Left kidney (tissue), 2 donors: Measurements from ENCODE around the gene MRPL41. TPM values are rescaled to one million over a fixed set of nuclear protein-coding genes. Genes with fewer than 3 reads are reported as not detected.
A peak's percentile ranks its signal among the peaks of the same experiment; 100 is the strongest.
"Not testable (repeated sequence)": the region's sequence is repeated elsewhere in the genome, so short reads cannot be mapped to it uniquely, and the experiment has no call there.

Experiments
- DNase-seq: peaks from one replicate; pipeline ENCODE4 v3.0.0-alpha.2; 2013
- polyA plus RNA-seq: library from polyadenylated mRNA; unstranded; fragments of 120-200 nt; gene quantifications from one replicate; pipeline ENCODE4 v1.2.1, GENCODE V29; 2013; ENCODE audit not compliant: insufficient read length

The MRPL41 gene
- polyA plus RNA-seq, 1 donor: 11.7 TPM

DNA sequence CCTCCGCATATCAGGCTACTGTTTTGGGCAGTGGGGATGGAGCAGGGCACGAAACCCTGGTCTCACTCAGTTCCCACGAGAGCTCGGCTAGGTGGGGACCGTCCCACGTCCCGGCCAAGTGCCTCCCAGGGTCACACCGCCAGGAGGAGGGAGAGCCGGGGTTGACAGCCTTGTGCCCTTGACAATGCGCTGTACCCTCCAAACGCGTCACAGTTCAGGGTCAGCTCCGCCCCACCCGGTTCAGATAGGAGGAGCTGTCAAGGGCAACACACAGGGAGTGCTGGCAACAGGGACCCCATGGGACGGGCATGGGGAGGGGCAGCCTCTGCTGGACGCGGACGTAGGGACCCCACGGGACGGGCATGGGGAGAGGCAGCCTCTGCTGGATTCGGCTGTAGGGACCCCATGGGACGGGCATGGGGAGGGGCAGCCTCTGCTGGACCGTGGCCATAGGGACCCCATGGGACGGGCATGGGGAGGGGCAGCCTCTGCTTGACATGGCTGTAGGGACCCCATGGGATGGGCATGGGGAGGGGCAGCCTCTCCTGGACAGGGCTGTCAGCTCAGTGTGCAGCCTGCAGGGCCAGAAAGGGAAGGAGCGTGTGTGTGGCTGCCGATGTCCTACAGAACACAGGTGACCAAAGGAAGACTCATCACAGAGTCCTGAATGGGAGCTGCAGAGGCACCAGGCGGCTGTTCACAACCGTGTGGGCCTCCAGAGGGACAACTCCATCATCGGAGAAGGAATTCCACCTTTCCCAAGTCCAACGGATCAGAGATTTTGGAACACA is 30.9 kb upstream of the MRPL41 start:
- DNase-seq: no peak

DNA sequence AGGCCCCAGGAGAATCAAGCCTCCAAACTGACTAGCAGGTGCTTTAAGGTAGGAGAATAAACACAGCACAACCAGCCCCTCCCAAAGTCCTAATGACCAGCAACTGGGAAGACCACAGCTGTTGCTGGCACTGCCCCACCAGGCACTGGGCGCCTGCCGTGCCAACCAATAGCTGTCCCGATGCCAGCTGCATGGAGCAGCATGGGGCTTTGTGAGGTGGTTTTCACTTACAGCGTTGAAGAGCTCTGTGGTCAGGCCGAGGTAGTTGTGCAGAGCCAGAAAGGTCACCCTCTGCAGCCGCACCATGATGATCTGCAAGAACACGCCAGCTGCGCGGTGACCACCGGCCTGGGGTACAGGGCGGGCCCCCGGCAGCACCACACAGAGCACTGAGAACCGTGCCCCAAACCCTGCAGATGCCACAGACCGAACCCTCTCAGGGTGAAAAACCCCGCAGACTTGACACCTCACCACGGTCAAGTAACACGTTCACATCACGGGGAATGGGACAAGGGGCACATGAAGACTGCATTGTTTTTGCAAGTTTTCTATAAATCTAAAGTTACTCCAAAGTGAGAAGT is 30.2 kb upstream of the MRPL41 start:
- no peak for DNase-seq

DNA sequence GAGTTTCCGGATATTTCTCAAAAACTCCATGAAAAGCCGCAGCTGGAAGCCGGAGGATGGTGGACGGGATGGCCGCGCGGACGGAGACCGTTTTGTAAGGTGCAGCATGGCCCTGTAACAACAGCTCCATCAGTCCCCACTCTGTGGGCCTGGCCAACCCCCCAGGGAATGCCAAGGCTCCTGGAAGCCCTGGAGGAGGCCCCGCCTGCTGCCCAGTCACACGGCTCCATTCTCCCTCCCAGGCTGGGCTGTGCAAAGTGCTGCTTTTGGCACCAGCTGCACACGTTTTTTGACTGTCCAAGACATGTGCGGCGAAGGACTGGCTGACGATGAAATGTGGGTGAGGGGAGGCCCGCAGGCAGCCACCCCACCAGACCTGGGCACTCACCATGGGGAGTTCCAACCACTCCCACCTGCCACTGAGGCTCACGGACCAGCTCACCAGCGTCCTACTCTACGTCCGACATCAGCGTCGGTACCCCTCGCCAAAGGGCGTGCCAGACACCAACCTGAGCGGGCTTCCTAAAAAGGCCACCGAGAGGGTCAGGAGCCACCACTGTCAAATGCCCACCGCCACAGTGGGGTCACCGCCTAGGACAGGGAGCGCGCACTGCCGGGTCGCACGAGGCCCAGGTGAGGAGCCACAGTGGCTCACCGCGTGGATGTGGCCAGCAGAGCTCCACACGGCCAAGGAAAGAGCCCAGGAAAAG is 28.8 kb upstream of the MRPL41 start:
- DNase-seq: no peak

DNA sequence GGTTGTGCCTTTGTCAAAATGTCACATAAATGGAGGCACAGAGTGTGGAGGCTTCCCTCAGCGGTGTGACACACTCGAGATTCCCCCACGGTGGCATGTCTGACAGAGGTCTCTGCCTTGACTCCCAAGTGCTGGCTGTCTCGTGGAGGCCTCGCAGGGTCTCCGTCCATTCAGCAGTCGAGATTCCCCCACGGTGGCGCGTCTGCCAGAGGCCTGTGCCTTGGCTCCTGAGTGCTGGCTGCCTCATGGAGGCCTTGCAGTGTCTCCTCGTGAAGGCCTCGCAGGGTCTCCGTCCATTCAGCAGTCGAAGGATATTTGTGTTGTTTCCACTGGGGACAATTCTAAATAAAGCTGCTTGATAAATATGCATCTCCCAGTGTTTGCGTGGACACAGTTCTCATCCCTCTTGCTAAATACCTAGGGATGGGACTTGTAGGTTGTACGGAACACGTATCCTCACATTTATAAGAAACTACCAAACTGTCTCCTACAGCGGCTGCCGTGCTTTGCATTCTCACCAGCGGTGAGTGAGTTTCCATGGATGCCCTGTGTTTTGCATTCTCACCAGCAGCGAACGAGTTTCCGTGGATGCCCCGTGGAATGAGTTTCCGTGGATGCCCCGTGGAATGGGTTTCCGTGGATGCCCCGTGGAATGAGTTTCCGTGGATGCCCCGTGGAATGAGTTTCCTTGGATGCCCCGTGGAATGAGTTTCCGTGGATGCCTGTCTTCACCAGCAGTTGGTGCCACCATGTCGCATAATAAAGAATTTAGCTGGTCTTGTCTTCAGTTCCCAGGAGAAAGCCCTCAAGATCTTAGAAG is 27.3 kb upstream of the MRPL41 start:
- no peak for DNase-seq

DNA sequence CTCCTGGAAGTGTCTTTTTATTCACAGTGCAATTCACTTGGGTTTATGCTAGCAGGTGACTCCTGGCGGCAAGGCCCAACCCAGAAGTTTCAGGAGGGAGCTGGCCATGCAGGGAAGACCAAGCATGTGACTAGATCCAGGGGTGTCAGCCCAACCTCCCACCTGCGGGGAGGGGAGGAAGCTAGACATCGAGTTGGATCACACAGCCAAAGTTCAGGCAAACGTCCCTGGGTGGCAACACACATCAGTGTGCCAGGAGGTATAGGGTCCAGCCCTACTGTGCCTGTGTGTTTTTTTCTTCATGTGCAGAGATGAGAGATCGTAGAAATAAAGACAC is 26.7 kb upstream of the MRPL41 start:
- DNase-seq: no peak

DNA sequence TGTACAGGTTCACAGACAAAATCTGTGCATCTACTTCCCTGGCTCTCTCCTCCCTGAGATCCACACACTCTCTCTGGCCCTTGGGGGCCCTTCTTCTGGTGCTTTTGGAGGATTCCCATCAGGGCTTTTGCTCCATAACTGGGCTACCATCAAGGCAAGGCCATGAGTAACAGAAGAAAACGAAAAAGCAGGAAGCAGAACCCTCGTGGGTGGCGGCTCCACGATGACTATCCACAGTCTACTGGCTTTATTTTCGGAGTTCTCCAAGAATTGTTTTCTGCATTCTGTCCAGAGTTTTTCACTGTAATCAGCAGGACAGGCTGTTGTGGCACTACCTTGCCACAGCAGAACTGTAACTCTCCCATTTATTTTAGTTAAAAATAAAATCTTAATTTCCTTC is 21.3 kb upstream of the MRPL41 start:
- no peak for DNase-seq

DNA sequence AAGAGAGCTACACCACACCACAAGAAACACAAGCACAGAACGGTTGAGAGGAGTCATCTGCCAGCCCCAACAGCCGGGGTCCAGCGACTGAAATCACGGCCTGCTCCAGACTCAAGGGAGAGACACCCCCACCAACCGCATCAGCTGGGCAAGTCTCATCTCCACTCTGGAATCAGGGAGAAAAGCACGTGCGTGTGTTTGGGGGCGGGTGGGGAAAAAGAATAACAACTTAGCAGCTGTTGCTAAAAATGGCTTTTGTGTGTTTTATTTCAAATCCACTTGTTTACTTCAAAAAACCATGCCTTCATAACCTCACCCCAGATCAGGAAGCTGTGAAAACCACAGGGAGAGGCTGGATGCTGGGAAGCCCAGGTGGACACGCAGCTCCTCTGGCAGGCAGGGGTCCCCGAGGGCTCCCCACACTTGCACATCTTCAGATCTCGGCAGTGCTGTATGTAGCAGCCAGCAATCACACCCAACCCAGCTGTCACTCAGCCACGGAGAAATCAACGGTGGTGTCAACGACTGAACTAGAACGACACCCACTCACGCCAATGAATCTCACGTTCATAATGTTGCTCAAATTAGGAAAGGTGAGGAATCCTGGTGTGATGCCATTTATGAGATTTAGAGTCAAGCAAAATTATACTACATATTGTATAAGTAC is 20.4 kb upstream of the MRPL41 start:
- DNase-seq: no peak

DNA sequence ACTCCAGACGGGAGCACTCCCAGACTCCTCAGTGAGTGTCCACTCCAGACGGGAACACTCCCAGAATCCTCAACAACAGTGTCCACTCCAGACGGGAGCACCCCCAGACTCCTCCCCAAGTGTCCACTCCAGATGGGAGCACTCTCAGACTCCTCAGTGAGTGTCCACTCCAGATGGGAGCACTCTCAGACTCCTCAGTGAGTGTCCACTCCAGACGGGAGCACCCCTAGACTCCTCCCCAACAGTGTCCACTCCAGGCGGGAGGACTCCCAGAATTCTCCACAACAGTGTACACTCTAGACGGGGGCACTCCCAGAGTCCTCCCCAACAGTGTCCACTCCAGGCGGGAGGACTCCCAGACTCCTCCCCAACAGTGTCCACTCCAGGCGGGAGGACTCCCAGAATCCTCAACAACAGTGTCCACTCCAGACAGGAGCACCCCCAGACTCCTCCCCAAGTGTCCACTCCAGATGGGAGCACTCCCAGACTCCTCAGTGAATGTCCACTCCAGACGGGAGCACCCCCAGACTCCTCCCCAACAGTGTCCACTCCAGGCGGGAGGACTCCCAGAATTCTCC is 18.7 kb upstream of the MRPL41 start:
- DNase-seq: not testable (repeated sequence)

DNA sequence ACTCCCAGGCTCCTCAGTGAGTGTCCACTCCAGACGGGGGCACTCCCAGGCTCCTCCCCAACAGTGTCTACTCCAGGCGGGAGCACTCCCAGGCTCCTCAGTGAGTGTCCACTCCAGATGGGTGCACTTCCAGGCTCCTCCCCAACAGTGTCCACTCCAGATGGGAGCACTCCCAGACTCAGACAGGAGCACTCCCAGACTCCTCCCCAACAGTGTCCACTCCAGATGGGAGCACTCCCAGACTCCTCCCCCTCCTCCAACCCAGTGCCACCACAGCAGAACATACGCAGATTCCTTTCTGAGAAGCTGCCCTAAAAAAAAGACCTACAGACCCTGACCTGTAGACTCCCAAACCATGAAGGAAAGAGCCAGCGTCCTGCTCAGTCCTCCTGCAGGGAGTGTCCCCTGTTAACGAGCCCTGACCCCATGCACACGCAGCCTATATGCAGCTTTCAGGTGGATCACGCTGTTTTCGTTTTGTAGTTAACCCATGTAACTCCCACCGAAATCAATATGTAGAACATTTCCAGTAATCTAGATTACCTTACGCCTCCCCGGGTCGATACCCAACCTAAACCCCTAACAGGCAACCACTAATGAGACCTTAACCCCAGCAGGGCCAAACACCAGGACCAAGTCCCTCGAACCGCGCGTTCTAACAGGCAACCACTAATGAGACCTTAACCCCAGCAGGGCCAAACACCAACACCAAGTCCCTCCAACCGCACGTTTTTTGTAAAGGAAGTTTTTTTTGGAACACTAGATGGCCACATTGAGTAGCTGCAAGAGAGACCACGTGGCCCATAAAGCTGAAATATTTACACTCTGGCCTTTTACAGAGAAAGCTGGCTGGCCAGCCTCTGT is 17.2 kb upstream of the MRPL41 start:
- peak; percentile 76 for DNase-seq

DNA sequence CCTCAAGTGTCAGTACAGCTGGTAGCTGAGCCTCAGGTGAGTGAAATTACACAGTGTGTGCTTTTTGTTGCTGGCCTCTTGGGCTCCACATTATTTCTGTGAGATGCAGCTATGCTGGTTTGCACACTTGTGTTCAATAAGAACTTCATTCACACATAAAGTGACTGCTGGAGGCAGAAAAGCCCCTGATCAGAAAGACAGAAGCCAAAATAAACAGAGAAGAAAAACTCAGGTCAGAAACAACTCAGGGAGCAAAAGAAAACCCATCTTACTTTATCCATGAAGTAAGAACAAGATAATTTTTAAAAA is 16.6 kb upstream of the MRPL41 start:
- DNase-seq: no peak

DNA sequence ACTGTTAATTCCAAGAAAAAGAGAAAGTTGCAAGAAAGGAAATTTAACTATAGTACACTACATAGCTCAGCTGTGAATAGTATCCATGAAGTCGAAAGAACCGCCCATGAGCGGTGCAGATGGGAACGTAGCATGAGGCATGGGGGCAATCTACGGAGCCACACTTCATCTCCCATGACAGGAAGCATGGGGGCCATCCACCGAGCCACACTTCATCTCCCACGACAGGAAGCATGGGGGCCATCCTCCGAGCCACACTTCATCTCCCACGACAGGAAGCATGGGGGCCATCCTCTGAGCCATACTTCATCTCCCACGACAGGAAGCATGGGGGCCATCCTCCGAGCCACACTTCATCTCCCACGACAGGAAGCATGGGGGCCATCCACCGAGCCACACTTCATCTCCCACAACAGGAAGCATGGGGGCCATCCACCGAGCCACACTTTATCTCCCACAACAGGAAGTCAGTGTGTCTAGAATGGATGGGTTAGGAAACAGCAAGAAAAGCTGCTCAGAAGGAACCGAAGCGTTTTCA is 15.0 kb upstream of the MRPL41 start:
- DNase-seq: not testable (repeated sequence)

DNA sequence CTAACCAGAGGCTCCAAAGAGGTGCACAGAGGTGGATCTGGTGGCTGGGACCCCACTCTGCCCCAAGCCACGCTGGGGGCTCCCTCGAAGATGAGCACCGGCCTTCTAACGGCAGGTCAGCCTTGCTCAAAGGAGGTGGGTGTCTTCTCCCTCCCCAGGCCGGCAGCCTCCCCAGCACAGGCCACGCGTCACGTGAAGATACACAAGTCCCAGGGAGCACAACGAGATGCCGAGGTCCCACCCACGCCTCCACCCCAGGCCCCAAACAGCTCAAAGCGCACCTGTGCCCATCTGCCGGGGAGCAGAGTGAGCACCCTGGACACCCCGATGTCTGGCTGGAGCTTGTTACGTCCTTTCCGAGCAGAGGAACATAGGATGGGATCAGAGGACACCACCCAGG is 13.6 kb upstream of the MRPL41 start:
- DNase-seq: no peak

DNA sequence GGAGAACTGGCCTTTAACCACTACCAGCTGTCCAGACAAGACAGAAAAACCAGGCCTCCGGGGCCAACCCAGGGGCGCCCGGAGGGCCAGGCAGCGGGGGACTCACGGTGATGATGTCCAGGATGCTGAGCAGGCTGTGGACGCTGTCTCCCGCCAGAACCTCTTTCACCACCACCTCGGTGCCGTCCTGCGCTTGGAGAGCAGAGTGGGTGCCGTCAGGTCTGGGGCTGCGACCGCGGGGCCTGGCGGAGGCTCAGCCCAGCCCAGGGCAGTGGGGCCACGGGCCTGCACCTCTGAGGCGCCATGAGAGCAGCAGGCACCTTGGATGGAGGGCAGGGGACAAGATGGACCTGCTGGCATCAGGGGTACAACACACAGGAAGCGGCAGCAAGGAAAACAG is 11.1 kb upstream of the MRPL41 start:
- DNase-seq: no peak

DNA sequence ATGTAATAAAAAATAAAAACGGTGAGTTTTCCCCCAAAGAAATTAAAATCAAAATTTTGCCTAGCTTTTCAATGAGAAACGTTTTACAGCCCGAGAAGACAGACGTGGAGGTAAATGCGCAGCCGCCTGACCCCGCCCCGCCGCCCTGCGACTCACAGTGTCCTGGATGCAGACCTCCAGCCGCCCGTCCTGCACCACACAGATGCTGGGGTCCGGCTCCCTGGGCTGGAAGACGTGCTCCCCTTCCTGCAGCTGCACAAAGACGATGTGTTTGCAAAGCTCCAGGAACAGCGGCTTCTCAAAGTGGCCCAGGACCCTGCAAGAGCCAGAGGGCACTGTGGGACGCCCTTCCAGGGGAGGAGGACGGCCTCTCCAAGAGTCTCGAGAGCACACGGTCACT is 9.2 kb upstream of the MRPL41 start:
- no peak for DNase-seq

DNA sequence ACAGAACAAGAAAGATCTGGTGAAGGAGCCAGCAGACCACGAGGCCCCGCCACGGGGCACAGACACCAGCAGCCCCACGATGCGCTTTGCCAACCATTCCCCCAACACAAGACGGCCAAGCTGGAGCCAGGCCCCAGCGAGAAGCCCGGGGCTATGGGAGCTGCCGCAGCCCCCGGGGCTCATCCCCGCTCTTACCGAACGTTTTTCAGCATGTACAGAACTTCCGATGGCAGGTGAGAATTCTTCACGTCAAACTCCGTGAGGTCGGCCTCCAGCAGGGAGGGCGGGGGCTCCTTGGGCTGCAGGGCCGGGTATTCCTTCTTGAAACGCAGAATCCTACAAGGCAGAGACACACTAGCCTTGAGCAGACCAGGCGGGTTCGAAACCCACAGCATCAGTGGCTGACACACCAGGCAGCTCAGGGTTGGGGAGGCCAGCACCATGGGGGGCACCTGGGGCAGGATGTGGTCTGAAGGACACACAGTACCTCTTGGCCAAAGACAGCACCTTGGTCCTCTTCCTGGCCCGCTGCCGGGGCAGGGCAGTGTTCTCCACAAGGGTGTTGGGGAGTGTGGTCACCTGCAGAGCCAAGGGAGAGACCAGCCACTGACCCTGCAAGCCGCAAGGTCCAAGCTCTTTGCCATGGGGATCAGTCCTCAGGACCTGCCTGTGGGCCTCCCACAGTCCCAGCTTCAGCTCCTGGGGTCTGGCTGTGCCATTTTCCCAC is 8.3 kb upstream of the MRPL41 start:
- no peak for DNase-seq

DNA sequence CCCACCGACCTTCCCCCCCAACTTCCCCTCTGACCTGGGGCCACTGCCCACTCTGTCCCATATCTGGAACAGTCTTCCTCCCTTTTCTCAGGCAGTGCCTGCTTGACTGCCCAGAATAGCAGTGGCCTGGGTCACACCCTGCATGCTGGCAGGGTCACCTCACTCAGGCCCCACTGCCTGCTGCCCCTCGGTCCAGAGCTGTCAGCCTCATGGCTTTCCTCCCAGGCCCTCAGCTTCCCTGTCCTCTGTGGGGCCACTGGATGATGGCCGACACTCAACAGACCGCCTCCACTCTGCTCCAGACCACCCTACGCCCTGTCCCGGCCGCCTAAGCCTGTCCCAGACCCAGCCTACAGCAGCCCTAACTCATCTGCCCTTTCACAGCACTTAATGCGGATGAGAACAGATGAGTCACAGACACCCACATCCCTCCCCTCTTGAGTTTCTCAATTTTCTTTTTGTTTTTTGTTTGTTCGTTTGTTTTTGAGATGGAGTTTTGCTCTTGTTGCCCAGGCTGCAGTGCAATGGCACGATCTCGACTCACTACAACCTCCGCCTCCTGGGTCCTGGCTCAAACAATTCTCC is 7.4 kb upstream of the MRPL41 start:
- DNase-seq: no peak

DNA sequence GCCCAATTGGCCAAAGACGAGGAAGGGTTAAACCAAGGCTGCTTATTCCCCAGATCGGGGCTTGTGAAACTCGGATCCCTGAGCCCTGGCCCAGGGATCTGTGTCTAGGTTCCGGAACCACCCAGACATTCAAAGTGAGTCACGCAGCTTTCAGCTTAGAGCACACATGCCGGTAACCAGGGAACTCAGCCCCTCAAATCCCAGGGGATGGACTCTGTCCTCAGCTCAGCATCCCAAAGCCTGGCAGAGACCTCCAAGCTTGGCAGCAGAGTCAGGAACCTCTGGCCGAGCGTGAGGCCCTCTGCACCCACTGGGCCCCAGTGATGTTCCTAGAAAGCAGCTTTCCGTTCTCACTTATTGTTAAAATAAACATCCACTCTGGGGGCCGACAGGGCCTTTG is 6.6 kb upstream of the MRPL41 start:
- DNase-seq: no peak

DNA sequence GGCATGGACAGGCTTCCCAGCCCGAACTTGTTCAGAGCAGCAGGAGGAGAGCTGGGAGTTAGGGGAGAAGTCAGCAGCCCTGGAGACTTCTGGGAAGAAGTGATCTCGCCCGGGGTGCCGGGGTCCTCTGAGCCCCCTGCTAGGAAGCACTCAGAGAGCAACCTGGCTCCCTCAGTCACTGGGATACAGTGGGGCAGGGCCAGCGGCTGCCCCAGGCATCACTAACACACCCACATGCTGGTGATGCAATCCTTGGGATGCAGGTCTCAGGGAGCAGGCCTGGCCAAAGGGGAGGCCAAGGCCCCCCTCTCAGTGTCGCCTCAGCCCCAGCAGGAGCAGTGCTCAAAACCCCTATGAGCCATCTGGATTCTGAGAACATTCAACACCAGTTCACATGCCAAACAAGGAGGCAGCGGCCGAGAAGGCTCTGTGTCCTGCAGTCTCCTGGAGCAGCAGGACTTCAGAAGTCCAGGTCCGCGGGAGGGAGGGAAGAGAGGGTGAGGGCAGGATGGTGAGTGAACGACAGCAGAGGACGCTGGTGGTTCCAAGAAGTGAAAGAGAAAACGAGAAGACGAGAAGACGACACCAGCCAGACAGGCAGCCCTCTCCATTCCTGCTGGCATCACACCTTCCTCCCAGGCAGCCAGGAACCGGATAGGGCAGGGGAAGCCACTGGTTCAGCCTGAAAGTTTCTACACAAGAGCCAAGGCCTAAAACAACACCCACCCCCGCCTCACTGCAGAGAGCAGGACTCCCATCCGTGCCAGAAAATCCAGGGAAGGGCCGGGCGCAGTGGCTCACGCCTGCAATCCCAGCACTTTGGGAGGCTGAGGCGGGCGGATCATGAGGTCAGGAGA is 3.8 kb upstream of the MRPL41 start:
- no peak for DNase-seq

DNA sequence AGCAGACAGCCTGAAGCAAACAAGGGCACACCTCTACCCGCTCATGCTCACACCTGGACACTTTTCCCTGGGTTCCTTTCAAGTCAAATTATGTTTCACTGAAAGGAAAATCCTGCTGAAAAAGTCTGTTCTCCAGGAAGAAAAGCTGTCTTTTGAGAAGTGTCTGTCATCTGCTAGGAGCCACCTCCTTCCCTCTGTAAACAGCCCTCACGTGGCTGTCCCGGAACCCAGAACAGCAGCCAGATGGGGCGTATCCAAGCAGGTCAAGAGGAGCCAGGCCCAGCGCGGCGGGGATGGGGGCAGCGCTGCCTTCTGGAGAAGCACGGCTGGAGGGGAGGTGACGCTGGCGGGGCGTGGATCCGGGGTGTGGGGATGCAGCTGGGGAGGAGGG is 1.5 kb upstream of the MRPL41 start, which contains the start of gene PNPLA7:
TSS of gene PNPLA7 (minus strand) at position 172 of the 391 bp plus-strand sequence. CDS start 205 bp downstream, outside the sequence.
- DNase-seq: peak; percentile 87
